Dermis blood vessel endothelial cell (primary cell): ENCODE results near the gene AMPD2. TPM values are rescaled to one million over a fixed set of nuclear protein-coding genes. Genes with fewer than 3 reads are reported as not detected.
"Not testable (repeated sequence)": the region's sequence is repeated elsewhere in the genome, so short reads cannot be mapped to it uniquely, and the experiment has no call there.

Experiments
- DNase-seq: peaks from one replicate; pipeline ENCODE4 v3.0.0; 2010
- total RNA-seq: library from RNA; depleted of rRNA; stranded (reverse); fragments of >200 nt; gene quantifications from 2 replicates; pipeline ENCODE4 v1.2.3, GENCODE V29; 2014

The AMPD2 gene
- total RNA-seq, 1 donor from 2014 or later = 32.0 TPM

DNA sequence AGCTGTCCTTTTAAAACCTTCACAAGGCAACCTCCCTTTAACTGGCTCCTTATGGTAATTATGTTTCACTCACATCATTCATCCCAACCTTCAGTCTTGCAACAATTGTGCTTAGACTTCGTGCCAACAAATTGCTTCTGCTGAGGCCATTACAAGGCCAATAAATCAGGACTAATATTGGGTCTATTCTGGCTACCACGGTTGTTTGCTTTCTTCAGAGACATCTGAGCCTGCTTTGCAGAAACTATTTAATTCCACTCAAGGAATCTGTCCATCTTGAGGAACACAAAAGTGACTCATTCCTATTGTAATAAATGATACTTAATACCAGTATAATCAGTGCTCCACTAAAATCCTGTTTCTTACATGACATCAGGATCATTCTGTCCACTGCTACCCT, 33.7 kb downstream of the AMPD2 start:
- DNase-seq = no peak

- DNase-seq = no peak
Measured at GRCh38 chr1:109654519-109654918, 34.9 kb downstream of the AMPD2 start.

DNA sequence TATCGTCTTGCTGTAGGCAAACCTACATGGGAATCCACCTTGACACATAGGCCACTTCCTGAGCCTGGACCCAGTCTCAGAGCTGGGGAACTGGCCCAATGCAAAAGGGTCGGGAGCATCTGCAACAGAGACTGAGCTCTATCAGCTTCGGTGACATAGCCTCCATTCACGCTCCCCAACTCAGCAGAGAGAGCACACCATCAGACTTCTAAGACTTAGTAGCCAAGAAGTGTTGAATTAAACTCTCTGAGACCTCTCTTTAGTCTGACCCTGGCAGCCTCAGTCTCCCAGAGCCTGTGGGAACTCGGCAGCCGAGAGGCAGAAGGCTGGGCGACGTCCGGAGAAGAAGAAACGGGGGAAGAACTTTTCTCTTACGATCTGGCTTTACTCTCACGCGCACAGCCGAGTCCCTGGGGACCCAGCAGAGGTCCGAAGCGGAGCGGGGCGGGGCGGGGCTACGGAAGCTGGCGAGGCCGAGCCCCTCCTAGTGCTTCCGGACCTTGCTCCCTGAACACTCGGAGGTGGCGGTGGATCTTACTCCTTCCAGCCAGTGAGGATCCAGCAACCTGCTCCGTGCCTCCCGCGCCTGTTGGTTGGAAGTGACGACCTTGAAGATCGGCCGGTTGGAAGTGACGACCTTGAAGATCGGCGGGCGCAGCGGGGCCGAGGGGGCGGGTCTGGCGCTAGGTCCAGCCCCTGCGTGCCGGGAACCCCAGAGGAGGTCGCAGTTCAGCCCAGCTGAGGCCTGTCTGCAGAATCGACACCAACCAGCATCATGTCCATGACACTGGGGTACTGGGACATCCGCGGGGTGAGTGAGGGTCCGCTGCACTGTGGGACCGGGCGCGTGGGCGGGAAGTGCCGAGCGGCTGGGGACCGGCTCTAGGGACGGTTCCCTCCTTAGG, 36.2 kb downstream of the AMPD2 start, which contains the start of gene GSTM4:
TSS of gene GSTM4 (plus strand) at position 485 of the 905 bp plus-strand sequence. CDS start at position 776, 291 bp downstream.
- DNase-seq = peak; percentile 71

DNA sequence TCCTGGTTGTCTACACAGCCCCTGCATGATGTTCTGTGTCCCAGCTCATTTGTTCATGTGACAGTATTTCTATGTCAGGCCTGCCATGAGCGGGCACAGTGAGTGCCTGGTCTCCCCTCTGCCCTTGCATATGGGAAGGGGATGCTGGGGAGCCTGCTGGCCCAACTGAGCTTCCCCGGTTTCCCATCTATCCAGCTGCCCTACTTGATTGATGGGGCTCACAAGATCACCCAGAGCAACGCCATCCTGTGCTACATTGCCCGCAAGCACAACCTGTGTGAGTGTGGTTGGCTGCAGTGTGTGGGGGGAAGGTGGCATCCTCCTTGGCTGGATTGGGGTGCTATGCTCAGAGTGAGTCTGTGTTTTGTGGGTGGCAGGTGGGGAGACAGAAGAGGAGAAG, 37.8 kb downstream of the AMPD2 start:
- DNase-seq = no peak

DNA sequence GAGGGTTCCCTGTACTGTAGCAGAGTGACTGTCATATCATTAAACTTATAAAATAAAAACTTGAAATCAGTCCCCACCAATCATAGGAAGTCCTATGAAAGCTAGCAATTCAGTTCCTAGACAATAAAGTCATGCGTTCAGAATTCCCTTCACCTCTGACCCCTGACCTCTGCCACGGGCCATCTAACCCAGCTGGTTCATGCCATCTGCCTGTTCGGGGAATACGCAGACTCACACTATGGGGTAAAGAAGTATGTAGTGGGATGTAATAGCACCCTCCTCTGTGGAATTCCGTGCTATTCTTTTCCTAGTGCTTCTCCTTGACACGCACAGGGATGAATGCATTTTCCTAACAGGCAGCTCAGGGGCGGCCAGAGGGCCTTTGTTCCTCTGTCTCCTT, 38.3 kb downstream of the AMPD2 start:
- DNase-seq = no peak

GRCh38 chr1:109658533-109659042, 39.0 kb downstream of the AMPD2 start:
- DNase-seq = no peak

- DNase-seq = peak; percentile 33
Measured at GRCh38 chr1:109659145-109659544, 39.5 kb downstream of the AMPD2 start.

- no peak for DNase-seq
Measured at GRCh38 chr1:109659997-109660690, 40.5 kb downstream of the AMPD2 start.

DNA sequence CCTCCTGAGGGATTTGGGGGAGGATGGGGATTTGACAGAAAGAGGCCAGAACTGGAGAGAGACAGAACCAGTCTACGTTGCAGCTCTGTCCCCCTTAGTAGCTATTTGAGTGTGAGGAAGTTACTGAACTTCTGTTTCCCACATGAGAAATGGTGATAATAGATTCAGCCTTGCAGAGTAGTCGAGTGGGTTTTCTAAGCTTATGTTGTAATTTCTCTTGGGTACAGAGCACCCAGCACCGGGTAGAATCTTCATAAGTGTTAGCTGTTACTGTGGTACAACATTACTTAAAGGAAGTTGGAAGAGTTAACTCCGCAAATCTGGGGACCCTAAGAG, 41.0 kb downstream of the AMPD2 start:
- not testable (repeated sequence) for DNase-seq

GRCh38 chr1:109661391-109661790, 41.8 kb downstream of the AMPD2 start:
- no peak for DNase-seq

- DNase-seq = no peak
Measured at GRCh38 chr1:109664671-109665070, 45.0 kb downstream of the AMPD2 start.

DNA sequence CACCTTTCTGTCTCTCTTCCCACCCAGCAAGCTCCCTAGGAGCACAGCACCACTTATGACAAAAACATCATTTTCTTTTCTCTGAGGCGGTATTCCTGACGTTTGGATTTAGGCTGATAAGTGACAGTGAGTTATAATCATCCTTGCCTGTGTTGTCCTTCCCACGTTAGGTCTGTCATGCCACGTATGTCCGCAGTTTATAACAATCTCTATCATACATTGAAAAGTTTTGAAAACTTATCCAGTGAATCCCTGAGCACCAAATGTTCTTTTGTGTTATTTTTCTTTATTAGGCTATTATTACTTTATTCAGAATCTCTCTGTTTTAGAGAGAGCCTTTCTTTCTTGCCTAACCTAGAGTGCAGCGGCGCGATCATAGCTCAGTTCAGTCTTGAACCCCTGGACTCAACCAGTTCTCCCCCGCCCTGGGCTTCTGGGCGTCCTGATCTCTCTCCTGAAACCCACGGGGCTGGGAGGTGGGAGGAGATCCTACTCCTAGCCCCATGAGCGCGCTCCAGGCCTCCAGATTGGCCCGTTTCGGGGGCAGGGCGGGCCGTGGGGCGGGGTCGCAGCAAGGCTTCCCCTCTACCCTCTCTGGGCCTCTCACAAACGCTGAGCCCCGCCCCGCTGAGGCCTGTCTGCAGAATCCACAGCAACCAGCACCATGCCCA, 48.0 kb downstream of the AMPD2 start, which contains the start of gene GSTM2:
TSS of gene GSTM2 (plus strand) at position 606 of the 671 bp plus-strand sequence. CDS start at position 665, 59 bp downstream.
- peak; percentile 82 for DNase-seq

- no peak for DNase-seq
Measured at GRCh38 chr1:109668123-109668775, 48.6 kb downstream of the AMPD2 start.

DNA sequence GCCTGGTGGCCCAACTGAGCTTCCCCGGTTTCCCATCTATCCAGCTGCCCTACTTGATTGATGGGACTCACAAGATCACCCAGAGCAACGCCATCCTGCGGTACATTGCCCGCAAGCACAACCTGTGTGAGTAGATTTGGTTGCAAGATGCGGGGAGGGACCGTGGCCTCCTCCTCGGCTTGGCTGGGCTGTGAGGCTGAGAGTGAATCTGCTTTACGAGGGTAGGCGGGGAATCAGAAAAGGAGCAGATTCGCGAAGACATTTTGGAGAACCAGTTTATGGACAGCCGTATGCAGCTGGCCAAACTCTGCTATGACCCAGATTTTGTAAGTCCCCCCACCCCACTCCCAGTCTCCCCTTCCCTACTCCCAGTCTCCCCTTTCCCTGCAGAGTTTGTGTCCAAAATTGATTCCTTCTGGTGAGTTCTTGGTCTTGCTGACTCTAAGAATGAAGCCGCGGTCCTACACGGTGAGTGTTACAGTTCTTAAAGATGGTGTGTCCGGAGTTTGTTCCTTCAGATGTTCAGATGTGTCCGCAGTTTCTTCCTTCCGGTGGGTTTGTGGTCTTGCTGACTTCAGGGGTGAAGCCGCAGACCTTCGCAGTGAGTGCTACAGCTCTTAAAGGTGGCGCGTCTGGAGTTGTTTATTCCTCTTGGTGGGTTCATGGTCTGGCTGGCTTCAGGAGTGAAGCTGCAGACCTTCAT, 49.8 kb downstream of the AMPD2 start:
- DNase-seq = no peak

DNA sequence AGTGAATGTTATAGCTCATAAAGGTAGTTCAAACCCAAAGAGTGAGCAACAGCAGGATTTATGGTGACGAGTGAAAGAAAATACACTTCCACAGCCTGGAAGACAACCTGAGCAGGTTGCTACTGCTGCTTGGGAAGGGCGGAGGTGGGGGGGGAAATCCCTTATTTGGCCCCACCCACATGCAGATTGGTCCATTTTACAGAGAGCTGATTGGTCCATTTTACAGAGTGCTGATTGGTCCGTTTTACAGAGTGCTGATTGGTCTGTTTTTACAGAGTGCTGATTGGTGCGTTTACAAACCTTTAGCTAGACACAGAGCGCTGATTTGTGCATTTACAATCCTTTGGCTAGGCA, 50.3 kb downstream of the AMPD2 start:
- DNase-seq = not testable (repeated sequence)

DNA sequence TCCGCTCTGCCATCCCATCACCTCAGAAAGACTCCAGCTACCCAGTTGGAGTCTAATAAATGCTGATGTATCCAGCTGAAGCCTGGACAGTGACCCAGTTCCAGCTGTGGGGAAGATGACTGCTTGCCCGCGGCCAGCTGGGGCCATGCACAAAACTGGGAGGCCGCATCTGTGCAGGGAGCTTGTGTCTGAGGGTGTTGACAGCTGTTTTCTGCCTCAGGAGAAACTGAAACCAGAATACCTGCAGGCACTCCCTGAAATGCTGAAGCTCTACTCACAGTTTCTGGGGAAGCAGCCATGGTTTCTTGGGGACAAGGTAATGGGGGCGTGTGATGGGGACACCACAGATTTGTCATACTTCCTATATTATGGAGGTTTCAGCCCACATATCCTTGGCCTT, 51.4 kb downstream of the AMPD2 start:
- DNase-seq = peak; percentile 0

DNA sequence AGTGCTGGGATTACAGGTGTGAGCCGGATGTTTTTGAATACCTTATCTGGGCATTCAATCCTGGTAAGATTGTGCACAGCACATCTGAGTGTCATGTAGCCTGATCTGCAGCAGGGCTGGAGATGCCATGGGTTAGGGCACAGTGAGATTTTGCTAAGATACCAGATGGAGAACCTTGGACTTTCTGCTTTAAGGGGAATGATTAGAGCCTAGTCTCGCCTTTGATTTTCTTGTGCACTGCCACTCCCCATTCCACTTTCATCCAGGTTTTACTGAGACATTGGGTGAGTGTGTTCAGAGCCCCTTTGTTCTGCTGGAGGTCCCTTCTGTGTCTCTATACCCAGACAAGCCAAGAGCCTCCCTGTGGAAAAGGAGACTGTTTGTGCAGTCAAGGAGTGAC, 54.2 kb downstream of the AMPD2 start:
- DNase-seq = not testable (repeated sequence)

DNA sequence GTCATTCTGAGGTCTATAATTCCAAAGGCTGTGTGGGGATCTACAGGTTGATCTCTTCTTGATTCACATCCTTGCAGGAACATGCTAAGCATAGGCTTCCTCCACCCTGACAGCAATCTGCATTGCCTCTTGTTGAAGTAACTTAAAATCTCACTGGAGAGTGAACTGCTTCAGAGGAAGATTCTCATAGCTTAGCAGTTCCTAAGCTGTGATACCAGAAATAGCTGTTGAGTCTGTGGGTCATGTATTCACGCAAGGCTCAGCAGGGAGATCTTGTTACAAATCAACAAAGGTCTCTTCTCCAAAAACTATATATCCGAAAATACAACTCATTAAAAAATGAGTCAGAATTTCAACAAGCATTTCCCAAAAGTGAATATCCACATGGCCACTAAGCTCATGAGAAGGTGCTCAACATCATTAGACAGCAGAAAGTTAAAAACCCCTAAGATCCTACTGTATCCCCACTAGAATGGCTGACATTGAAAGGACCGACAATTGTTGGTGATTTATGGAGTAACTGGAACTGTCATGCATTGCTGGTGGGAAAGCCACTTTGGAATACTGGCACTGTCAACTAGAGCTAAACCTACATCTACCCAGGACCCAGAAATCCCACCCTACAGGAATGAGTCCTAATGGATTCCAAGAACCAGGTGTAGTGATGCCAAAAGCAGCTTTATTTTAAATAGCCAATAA, 57.2 kb downstream of the AMPD2 start:
- DNase-seq = not testable (repeated sequence)

DNA sequence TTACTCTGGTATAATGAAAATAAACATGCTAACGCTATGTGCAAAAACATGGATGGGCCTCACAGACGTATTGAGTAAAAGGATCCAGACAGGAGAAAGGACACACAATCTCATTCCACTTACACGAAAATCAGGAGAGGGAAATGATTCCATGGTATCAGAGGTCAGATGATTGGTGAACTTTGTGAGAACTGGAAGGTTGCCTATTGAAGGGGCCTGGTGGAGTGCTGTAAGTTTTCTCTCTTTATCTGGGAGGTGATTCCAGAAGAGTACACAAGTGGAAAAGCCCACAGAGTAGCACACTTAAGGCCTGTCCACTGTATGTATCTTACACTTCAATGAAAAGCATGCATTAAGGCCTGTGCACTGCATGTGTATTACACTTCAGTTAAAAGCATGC, 57.8 kb downstream of the AMPD2 start:
- no peak for DNase-seq

GRCh38 chr1:109678637-109679036, 59.0 kb downstream of the AMPD2 start:
- DNase-seq = not testable (repeated sequence)
